GM12878 (cell line): ENCODE data around the gene CDK13. TPM values are rescaled to one million over a fixed set of nuclear protein-coding genes. Genes with fewer than 3 reads are reported as not detected.

Experiments
- BHLHE40 ChIP-seq, 2 experiments: fragments of 450-650 bp in 1 of 2; IDR thresholded peaks; 2 replicates each; pipeline ENCODE4 v1.6.1; 2011 to 2017; ENCODE audit warnings: low read depth in 2 of 2, borderline replicate concordance in 1 of 2, improper control_type of control experiment in 1 of 2, low read length in 1 of 2, mild to moderate bottlenecking in 1 of 2
- BRCA1 ChIP-seq: IDR thresholded peaks from 2 replicates; pipeline ENCODE4 v1.6.1; 2011; ENCODE audit warnings: low read depth, low read length, improper control_type of control experiment
- CEBPB ChIP-seq, 2 experiments: fragments of 150-350 bp in 1 of 2; IDR thresholded peaks; 2 replicates each; pipeline ENCODE4 v1.6.1; 2012 to 2014; ENCODE audit warnings: low read depth in 2 of 2, low read length in 2 of 2, borderline replicate concordance in 1 of 2, inconsistent platforms in 1 of 2
- NR2F1 ChIP-seq: fragments of 450-650 bp; conservative IDR thresholded peaks from 2 replicates; pipeline ENCODE4 v1.6.1; 2017; ENCODE audit warnings: mild to moderate bottlenecking
- POLR2AphosphoS2 ChIP-seq: IDR thresholded peaks from 2 replicates; pipeline ENCODE4 v1.6.1; 2011; ENCODE audit warnings: low read depth, mild to moderate bottlenecking, low read length, improper control_type of control experiment, moderate library complexity
- RB1 ChIP-seq: fragments of 450-650 bp; formaldehyde crosslinking; IDR thresholded peaks from 2 replicates; pipeline ENCODE4 v1.6.1; 2017; ENCODE audit warnings: mild to moderate bottlenecking, borderline replicate concordance
- RBBP5 ChIP-seq: fragments of 200-600 bp; sonication (generic); conservative IDR thresholded peaks from 2 replicates; pipeline ENCODE4 v1.6.1; 2016
- RUNX3 ChIP-seq: IDR thresholded peaks from 2 replicates; pipeline ENCODE4 v1.6.1; 2012; ENCODE audit warnings: low read length, inconsistent platforms
- SP1 ChIP-seq: IDR thresholded peaks from one replicate; pipeline ENCODE4 v1.6.1; 2011; ENCODE audit warnings: low read depth, low read length
- TAF1 ChIP-seq: IDR thresholded peaks from 2 replicates; pipeline ENCODE4 v1.6.1; 2011; ENCODE audit warnings: mild to moderate bottlenecking, low read depth, low read length, borderline replicate concordance
- YBX1 ChIP-seq: fragments of 450-650 bp; IDR thresholded peaks from 2 replicates; pipeline ENCODE4 v1.6.1; 2016; ENCODE audit warnings: antibody characterized with exemption
- polyA plus RNA-seq, 11 experiments: library from polyadenylated mRNA; depleted of rRNA in 4 of 11; unstranded in 6 of 11; stranded (reverse) in 5 of 11; fragments of >200 nt; fragmentation: Nextera tagmentation in 4 of 11; fragmentation: Illumina TruSeq in 1 of 11; extraction: Ambion mirVana in 4 of 11; extraction: Trizol in 1 of 11; gene quantifications; 1 replicate in 1 of 11; 2 replicates in 10 of 11; pipeline versions ENCODE4 v1.2.1 to v1.2.3, GENCODE V29; 2011 to 2016; ENCODE audit warnings: inconsistent platforms in 2 of 11, missing spikeins in 2 of 11, low read depth in 1 of 11
- total RNA-seq, 4 experiments: library from RNA; depleted of rRNA in 3 of 4; stranded (reverse); fragments of >200 nt in 3 of 4; fragmentation: Illumina TruSeq in 1 of 4; extraction: Trizol in 1 of 4; gene quantifications; 2 replicates each; pipeline versions ENCODE4 v1.2.1 to v1.2.3, GENCODE V29; 2013 to 2021
- TF ChIP-seq, protein P1 (sequence below): IDR thresholded peaks from 2 replicates; pipeline ENCODE4 v1.6.1; 2012; ENCODE audit warnings: improper control_type of control experiment, low read depth, low read length; ENCODE audit not compliant: insufficient replicate concordance
- TF ChIP-seq, protein P2 (sequence below): fragments of 450-650 bp; IDR thresholded peaks from 2 replicates; pipeline ENCODE4 v1.6.1; 2017; ENCODE audit warnings: mild to moderate bottlenecking, low read depth, inconsistent platforms; ENCODE audit not compliant: poor library complexity, severe bottlenecking
- TF ChIP-seq, protein P3 (sequence below): IDR thresholded peaks from 2 replicates; pipeline ENCODE4 v1.6.1; 2012; ENCODE audit warnings: mild to moderate bottlenecking, low read depth, low read length
- TF ChIP-seq, protein P4 (sequence below): fragments of 450-650 bp; formaldehyde crosslinking; IDR thresholded peaks from 2 replicates; pipeline ENCODE4 v1.4.0; 2020; ENCODE audit warnings: mild to moderate bottlenecking, moderate library complexity

The CDK13 gene
- total and polyA plus RNA-seq, 10 of the 15 experiments (the other 5 are each of a cell fraction or from before 2014, with no cell fraction given): 10.8 to 44.4 (median 28.0) TPM

DNA sequence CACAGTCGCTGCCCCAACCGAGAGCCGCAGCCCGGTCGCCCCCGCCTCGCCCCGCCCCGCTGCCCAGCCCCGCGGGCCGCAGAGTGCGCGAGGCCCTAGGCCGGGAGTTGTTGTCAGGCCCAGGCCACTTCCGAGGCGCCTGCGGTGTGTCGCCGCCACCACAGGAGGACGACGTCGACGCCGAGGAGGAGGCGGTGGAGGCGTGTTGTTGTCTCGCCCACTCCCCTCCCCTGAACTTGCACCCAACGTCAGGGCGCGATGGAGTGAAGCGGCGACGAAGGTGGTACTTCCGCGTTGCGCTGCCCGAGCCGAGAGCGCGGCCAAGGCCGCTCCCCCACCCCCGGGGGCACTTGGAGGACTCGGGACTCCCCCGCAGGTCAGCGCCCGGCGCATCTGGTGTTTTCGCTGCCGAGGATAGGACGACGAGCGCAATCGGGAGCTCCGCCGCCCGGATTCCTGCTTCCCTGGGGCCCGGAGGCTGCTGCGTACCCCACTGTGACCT lies at the start of gene CDK13 (continued):
- TF ChIP-seq, protein P1, sequence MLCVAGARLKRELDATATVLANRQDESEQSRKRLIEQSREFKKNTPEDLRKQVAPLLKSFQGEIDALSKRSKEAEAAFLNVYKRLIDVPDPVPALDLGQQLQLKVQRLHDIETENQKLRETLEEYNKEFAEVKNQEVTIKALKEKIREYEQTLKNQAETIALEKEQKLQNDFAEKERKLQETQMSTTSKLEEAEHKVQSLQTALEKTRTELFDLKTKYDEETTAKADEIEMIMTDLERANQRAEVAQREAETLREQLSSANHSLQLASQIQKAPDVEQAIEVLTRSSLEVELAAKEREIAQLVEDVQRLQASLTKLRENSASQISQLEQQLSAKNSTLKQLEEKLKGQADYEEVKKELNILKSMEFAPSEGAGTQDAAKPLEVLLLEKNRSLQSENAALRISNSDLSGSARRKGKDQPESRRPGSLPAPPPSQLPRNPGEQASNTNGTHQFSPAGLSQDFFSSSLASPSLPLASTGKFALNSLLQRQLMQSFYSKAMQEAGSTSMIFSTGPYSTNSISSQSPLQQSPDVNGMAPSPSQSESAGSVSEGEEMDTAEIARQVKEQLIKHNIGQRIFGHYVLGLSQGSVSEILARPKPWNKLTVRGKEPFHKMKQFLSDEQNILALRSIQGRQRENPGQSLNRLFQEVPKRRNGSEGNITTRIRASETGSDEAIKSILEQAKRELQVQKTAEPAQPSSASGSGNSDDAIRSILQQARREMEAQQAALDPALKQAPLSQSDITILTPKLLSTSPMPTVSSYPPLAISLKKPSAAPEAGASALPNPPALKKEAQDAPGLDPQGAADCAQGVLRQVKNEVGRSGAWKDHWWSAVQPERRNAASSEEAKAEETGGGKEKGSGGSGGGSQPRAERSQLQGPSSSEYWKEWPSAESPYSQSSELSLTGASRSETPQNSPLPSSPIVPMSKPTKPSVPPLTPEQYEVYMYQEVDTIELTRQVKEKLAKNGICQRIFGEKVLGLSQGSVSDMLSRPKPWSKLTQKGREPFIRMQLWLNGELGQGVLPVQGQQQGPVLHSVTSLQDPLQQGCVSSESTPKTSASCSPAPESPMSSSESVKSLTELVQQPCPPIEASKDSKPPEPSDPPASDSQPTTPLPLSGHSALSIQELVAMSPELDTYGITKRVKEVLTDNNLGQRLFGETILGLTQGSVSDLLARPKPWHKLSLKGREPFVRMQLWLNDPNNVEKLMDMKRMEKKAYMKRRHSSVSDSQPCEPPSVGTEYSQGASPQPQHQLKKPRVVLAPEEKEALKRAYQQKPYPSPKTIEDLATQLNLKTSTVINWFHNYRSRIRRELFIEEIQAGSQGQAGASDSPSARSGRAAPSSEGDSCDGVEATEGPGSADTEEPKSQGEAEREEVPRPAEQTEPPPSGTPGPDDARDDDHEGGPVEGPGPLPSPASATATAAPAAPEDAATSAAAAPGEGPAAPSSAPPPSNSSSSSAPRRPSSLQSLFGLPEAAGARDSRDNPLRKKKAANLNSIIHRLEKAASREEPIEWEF: no peak
- TF ChIP-seq YBX1: no peak
- peak; percentile 57 for TF ChIP-seq SP1
- peak; percentile 29 to 64; a peak in 1 of 4 replicates for TF ChIP-seq BHLHE40 (IDR thresholded peaks at IDR 0.05; ENCODE audit: borderline replicate concordance in 1 of 2, low read depth in 2 of 2, low read length in 1 of 2)
- TF ChIP-seq RBBP5: no peak
- peak; percentile 71; the same call in 1 of the 2 replicates for TF ChIP-seq TAF1
- peak; percentile 82 for TF ChIP-seq RUNX3
- TF ChIP-seq, protein P2, sequence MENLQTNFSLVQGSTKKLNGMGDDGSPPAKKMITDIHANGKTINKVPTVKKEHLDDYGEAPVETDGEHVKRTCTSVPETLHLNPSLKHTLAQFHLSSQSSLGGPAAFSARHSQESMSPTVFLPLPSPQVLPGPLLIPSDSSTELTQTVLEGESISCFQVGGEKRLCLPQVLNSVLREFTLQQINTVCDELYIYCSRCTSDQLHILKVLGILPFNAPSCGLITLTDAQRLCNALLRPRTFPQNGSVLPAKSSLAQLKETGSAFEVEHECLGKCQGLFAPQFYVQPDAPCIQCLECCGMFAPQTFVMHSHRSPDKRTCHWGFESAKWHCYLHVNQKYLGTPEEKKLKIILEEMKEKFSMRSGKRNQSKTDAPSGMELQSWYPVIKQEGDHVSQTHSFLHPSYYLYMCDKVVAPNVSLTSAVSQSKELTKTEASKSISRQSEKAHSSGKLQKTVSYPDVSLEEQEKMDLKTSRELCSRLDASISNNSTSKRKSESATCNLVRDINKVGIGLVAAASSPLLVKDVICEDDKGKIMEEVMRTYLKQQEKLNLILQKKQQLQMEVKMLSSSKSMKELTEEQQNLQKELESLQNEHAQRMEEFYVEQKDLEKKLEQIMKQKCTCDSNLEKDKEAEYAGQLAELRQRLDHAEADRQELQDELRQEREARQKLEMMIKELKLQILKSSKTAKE: no peak
- TF ChIP-seq, protein P3, sequence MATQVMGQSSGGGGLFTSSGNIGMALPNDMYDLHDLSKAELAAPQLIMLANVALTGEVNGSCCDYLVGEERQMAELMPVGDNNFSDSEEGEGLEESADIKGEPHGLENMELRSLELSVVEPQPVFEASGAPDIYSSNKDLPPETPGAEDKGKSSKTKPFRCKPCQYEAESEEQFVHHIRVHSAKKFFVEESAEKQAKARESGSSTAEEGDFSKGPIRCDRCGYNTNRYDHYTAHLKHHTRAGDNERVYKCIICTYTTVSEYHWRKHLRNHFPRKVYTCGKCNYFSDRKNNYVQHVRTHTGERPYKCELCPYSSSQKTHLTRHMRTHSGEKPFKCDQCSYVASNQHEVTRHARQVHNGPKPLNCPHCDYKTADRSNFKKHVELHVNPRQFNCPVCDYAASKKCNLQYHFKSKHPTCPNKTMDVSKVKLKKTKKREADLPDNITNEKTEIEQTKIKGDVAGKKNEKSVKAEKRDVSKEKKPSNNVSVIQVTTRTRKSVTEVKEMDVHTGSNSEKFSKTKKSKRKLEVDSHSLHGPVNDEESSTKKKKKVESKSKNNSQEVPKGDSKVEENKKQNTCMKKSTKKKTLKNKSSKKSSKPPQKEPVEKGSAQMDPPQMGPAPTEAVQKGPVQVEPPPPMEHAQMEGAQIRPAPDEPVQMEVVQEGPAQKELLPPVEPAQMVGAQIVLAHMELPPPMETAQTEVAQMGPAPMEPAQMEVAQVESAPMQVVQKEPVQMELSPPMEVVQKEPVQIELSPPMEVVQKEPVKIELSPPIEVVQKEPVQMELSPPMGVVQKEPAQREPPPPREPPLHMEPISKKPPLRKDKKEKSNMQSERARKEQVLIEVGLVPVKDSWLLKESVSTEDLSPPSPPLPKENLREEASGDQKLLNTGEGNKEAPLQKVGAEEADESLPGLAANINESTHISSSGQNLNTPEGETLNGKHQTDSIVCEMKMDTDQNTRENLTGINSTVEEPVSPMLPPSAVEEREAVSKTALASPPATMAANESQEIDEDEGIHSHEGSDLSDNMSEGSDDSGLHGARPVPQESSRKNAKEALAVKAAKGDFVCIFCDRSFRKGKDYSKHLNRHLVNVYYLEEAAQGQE: peak; percentile 37
- peak; percentile 88 for TF ChIP-seq NR2F1
- TF ChIP-seq POLR2AphosphoS2: peak; percentile 51; the same call in 1 of the 2 replicates
- peak; percentile 55; the same call in 1 of the 2 replicates for TF ChIP-seq RB1
- no peak for TF ChIP-seq CEBPB (IDR thresholded peaks at IDR 0.05; ENCODE audit: borderline replicate concordance in 1 of 2, low read depth in 2 of 2, low read length in 2 of 2)
- TF ChIP-seq BRCA1: peak; percentile 15; the same call in 1 of the 2 replicates
- TF ChIP-seq, protein P4, sequence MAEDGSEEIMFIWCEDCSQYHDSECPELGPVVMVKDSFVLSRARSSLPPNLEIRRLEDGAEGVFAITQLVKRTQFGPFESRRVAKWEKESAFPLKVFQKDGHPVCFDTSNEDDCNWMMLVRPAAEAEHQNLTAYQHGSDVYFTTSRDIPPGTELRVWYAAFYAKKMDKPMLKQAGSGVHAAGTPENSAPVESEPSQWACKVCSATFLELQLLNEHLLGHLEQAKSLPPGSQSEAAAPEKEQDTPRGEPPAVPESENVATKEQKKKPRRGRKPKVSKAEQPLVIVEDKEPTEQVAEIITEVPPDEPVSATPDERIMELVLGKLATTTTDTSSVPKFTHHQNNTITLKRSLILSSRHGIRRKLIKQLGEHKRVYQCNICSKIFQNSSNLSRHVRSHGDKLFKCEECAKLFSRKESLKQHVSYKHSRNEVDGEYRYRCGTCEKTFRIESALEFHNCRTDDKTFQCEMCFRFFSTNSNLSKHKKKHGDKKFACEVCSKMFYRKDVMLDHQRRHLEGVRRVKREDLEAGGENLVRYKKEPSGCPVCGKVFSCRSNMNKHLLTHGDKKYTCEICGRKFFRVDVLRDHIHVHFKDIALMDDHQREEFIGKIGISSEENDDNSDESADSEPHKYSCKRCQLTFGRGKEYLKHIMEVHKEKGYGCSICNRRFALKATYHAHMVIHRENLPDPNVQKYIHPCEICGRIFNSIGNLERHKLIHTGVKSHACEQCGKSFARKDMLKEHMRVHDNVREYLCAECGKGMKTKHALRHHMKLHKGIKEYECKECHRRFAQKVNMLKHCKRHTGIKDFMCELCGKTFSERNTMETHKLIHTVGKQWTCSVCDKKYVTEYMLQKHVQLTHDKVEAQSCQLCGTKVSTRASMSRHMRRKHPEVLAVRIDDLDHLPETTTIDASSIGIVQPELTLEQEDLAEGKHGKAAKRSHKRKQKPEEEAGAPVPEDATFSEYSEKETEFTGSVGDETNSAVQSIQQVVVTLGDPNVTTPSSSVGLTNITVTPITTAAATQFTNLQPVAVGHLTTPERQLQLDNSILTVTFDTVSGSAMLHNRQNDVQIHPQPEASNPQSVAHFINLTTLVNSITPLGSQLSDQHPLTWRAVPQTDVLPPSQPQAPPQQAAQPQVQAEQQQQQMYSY: no peak
